Measurements from ENCODE around the gene RERE. TPM values are rescaled to one million over a fixed set of nuclear protein-coding genes. Genes with fewer than 3 reads are reported as not detected.

RERE gene
- total RNA-seq, 1 experiment from 2014 or later: 161 TPM

DNA sequence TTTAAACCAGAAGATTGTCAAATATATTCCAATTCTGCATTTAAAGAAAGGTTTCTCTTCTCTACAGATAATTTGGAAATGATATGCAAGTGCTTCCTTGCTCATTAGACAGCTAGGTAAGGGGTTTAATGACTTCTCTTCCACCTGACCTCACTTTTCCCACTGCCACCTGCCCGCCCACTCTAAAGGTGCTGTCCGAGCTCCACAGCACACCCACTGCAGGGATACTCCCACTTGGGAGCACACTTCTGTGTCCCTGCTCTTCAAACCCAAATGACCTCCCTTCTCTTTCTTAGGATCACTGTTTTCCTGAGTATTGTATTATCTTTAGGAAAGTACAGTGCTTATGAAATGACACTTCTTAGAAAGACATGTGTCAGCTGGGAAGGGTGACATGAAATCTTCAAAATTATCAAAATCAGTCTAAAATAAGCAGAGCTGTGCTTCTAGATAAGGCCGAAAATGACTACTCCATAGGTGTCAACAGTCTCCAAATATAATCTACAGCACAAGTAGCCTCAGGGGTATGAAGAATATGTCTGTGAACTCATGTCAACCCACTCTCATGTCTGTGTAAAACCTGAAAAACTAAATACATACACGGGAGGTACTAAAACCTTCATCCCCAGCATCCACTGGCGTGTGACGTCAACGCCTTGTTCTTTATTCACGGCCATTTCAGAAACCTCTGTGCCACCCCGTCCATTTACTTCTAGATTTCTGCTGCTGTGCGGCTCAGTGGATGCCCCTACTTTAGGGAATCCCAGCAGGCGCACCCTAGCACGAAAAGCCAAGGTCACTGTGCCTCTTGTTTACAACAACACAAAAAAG, 428.5 kb downstream of the RERE start:
- POLR2A ChIA-PET: no interaction called here
- no peak for TF ChIP-seq PRRX2 (CRISPR knock-in tag; IDR thresholded peaks at IDR 0.05)
- peaks cover 3% of the 10 kb centered on the region; the same call in 1 of the 2 replicates for H3K36me3 Mint-ChIP-seq
- peaks cover 54% of the 10 kb centered on the region for H3K4me1 Mint-ChIP-seq
- CTCF ChIA-PET: interaction anchor here (0.6 kb wide), 1 partner anchor 223 kb away, joined by 3 read pairs; no protein-coding TSS in a partner anchor
- ATAC-seq (no peak), DNase-seq (ENCODE audit: low spot score) (no peak)
- H3K27ac Mint-ChIP-seq: peak overlapping the region; percentile 85
- H3K4me3 Mint-ChIP-seq: no peak overlapping the region
- H3K9me3 Mint-ChIP-seq: no peaks in the 10 kb centered on the region
- no peaks in the 10 kb centered on the region for H3K27me3 Mint-ChIP-seq (ENCODE audit: low read depth)

GRCh38 chr1:8386247-8386646, 431.2 kb downstream of the RERE start:
- TF ChIP-seq ZNF423 (CRISPR knock-in tag; IDR thresholded peaks at IDR 0.05) (no peak), RORB (CRISPR knock-in tag; IDR thresholded peaks at IDR 0.05) (no peak), ZNF219 (CRISPR knock-in tag; IDR thresholded peaks at IDR 0.05; ENCODE audit: borderline replicate concordance) (no peak), NFATC4 (CRISPR knock-in tag; IDR thresholded peaks at IDR 0.05) (no peak), CREB1 (CRISPR knock-in tag; IDR thresholded peaks at IDR 0.05) (no peak), NR3C1 (CRISPR knock-in tag; conservative IDR thresholded peaks at IDR 0.05; ENCODE audit: low read depth) (no peak), TEAD4 (CRISPR knock-in tag; IDR thresholded peaks at IDR 0.05) (no peak), CBFB (CRISPR knock-in tag; IDR thresholded peaks at IDR 0.05; ENCODE audit: low read depth) (no peak), RELA (CRISPR knock-in tag; IDR thresholded peaks at IDR 0.05; ENCODE audit: borderline replicate concordance) (no peak)
- TF ChIP-seq, protein P1, sequence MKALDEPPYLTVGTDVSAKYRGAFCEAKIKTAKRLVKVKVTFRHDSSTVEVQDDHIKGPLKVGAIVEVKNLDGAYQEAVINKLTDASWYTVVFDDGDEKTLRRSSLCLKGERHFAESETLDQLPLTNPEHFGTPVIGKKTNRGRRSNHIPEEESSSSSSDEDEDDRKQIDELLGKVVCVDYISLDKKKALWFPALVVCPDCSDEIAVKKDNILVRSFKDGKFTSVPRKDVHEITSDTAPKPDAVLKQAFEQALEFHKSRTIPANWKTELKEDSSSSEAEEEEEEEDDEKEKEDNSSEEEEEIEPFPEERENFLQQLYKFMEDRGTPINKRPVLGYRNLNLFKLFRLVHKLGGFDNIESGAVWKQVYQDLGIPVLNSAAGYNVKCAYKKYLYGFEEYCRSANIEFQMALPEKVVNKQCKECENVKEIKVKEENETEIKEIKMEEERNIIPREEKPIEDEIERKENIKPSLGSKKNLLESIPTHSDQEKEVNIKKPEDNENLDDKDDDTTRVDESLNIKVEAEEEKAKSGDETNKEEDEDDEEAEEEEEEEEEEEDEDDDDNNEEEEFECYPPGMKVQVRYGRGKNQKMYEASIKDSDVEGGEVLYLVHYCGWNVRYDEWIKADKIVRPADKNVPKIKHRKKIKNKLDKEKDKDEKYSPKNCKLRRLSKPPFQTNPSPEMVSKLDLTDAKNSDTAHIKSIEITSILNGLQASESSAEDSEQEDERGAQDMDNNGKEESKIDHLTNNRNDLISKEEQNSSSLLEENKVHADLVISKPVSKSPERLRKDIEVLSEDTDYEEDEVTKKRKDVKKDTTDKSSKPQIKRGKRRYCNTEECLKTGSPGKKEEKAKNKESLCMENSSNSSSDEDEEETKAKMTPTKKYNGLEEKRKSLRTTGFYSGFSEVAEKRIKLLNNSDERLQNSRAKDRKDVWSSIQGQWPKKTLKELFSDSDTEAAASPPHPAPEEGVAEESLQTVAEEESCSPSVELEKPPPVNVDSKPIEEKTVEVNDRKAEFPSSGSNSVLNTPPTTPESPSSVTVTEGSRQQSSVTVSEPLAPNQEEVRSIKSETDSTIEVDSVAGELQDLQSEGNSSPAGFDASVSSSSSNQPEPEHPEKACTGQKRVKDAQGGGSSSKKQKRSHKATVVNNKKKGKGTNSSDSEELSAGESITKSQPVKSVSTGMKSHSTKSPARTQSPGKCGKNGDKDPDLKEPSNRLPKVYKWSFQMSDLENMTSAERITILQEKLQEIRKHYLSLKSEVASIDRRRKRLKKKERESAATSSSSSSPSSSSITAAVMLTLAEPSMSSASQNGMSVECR (CRISPR knock-in tag; IDR thresholded peaks at IDR 0.05; ENCODE audit: borderline replicate concordance): no peak
- TF ChIP-seq, protein P2, sequence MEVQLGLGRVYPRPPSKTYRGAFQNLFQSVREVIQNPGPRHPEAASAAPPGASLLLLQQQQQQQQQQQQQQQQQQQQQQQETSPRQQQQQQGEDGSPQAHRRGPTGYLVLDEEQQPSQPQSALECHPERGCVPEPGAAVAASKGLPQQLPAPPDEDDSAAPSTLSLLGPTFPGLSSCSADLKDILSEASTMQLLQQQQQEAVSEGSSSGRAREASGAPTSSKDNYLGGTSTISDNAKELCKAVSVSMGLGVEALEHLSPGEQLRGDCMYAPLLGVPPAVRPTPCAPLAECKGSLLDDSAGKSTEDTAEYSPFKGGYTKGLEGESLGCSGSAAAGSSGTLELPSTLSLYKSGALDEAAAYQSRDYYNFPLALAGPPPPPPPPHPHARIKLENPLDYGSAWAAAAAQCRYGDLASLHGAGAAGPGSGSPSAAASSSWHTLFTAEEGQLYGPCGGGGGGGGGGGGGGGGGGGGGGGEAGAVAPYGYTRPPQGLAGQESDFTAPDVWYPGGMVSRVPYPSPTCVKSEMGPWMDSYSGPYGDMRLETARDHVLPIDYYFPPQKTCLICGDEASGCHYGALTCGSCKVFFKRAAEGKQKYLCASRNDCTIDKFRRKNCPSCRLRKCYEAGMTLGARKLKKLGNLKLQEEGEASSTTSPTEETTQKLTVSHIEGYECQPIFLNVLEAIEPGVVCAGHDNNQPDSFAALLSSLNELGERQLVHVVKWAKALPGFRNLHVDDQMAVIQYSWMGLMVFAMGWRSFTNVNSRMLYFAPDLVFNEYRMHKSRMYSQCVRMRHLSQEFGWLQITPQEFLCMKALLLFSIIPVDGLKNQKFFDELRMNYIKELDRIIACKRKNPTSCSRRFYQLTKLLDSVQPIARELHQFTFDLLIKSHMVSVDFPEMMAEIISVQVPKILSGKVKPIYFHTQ (CRISPR knock-in tag; IDR thresholded peaks at IDR 0.05): no peak
- TF ChIP-seq, protein P3, sequence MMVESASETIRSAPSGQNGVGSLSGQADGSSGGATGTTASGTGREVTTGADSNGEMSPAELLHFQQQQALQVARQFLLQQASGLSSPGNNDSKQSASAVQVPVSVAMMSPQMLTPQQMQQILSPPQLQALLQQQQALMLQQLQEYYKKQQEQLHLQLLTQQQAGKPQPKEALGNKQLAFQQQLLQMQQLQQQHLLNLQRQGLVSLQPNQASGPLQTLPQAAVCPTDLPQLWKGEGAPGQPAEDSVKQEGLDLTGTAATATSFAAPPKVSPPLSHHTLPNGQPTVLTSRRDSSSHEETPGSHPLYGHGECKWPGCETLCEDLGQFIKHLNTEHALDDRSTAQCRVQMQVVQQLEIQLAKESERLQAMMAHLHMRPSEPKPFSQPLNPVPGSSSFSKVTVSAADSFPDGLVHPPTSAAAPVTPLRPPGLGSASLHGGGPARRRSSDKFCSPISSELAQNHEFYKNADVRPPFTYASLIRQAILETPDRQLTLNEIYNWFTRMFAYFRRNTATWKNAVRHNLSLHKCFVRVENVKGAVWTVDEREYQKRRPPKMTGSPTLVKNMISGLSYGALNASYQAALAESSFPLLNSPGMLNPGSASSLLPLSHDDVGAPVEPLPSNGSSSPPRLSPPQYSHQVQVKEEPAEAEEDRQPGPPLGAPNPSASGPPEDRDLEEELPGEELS (CRISPR knock-in tag; IDR thresholded peaks at IDR 0.05): no peak
- no peak for DNase-seq (ENCODE audit: low spot score)
- no peak for ATAC-seq
- ChIA-PET CTCF (interaction anchor here (1.0 to 1.6 kb wide), 3 partner anchors 12 to 72 kb away, joined by 3 to 4 read pairs (median 4); no protein-coding TSS in a partner anchor), POLR2A (no interaction called here)
- peaks cover 3% of the 10 kb centered on the region; the same call in 1 of the 2 replicates for H3K36me3 Mint-ChIP-seq
- peaks cover 65% of the 10 kb centered on the region for H3K4me1 Mint-ChIP-seq
- peak overlapping the region; percentile 66; the same call in 1 of the 2 replicates for H3K27ac Mint-ChIP-seq
- H3K27me3 Mint-ChIP-seq (ENCODE audit: low read depth): no peaks in the 10 kb centered on the region
- no peak overlapping the region for H3K4me3 Mint-ChIP-seq
- no peaks in the 10 kb centered on the region for H3K9me3 Mint-ChIP-seq

All from WTC11 (cell line).